Stomach (tissue), 9 donors: ENCODE measurements around the gene DISC1. TPM values are rescaled to one million over a fixed set of nuclear protein-coding genes. Genes with fewer than 3 reads are reported as not detected.

Source experiments
- DNase-seq, 2 donors: peaks; one replicate each; pipeline versions ENCODE4 v3.0.0 to v3.0.0-alpha.2; 2013 to 2019
- H3K27ac ChIP-seq, 5 donors: fragments of 200-600 bp in 4 of 5; sonication (generic) in 4 of 5; one replicate each; pipeline ENCODE4 v1.5.1; 2013 to 2019; ENCODE audit warnings: mild to moderate bottlenecking in 1 of 5, moderate library complexity in 1 of 5
- H3K27me3 ChIP-seq, 3 donors: fragments of 200-600 bp; sonication (generic); one replicate each; pipeline ENCODE4 v1.5.1; 2017 to 2019; ENCODE audit warnings: mixed run types in 1 of 3
- H3K36me3 ChIP-seq, 4 donors: fragments of 200-600 bp; sonication (generic); 1 replicate in 3 of 4; 2 replicates in 1 of 4; pipeline ENCODE4 v1.5.1; 2016 to 2019
- H3K4me1 ChIP-seq, 4 donors: fragments of 200-600 bp; sonication (generic); one replicate each; pipeline ENCODE4 v1.5.1; 2016 to 2019
- H3K4me3 ChIP-seq, 4 donors: fragments of 200-600 bp; sonication (generic) in 3 of 4; one replicate each; pipeline ENCODE4 v1.5.1; 2016 to 2019; ENCODE audit warnings: mild to moderate bottlenecking in 1 of 4
- H3K9me3 ChIP-seq, 4 donors: fragments of 200-600 bp; sonication (generic); one replicate each; pipeline ENCODE4 v1.5.1; 2016 to 2019
- CTCF ChIP-seq, 7 experiments: fragments of 450-650 bp in 4 of 7; fragments of 200-600 bp in 3 of 7; sonication (generic) in 3 of 7; IDR thresholded peaks; one replicate each; pipeline ENCODE4 v1.5.1; 2016 to 2019; ENCODE audit warnings: antibody characterized with exemption in 7 of 7, control low read depth in 2 of 7, mild to moderate bottlenecking in 1 of 7
- EP300 ChIP-seq: sonication (generic); formaldehyde crosslinking; IDR thresholded peaks from one replicate; pipeline ENCODE4 v1.6.1; 2017; ENCODE audit warnings: antibody characterized with exemption
- POLR2A ChIP-seq, 4 donors: fragments of 450-650 bp; IDR thresholded peaks; one replicate each; pipeline ENCODE4 v1.6.1; 2016; ENCODE audit warnings: antibody characterized with exemption in 4 of 4, control low read depth in 2 of 4, mild to moderate bottlenecking in 1 of 4, moderate library complexity in 1 of 4
- POLR2AphosphoS5 ChIP-seq, 3 donors: sonication (generic); formaldehyde crosslinking; IDR thresholded peaks; one replicate each; pipeline ENCODE4 v1.6.1; 2016; ENCODE audit warnings: antibody characterized with exemption in 3 of 3
- WGBS, 5 donors: extraction: QIAGEN DNeasy Blood & Tissue Kit in 3 of 5; methylation state at CpG; one replicate each; pipeline versions ENCODE4 v1.1.5 to v1.1.7; 2013 to 2018; 5-methylcytosine and 5-hydroxymethylcytosine counted together
- intact Hi-C: fragments of 100-400 bp; cut with DNase I; formaldehyde crosslinking; loops from one replicate; pipeline ENCODE4 v1.15.1; 2023; ENCODE audit warnings: low total_unique reads
- polyA plus RNA-seq, 3 donors: library from polyadenylated mRNA; stranded (reverse); fragments of 200-250 nt; gene quantifications; one replicate each; pipeline ENCODE4 v1.2.3, GENCODE V29; 2013
- total RNA-seq, 5 donors: library from RNA; depleted of rRNA; stranded (reverse); fragments of >200 nt; gene quantifications; one replicate each; pipeline versions ENCODE4 v1.1.0 to v1.2.3, GENCODE V29; 2014 to 2016
- donor health status: healthy with polysubstance abuse.
- donor health status: Bipolar disorder and iron deficiency.
- donor health status: healthy.

Gene DISC1
- total and polyA plus RNA-seq, 8 donors = 0.43 to 29.8 (median 1.6) TPM

DNA sequence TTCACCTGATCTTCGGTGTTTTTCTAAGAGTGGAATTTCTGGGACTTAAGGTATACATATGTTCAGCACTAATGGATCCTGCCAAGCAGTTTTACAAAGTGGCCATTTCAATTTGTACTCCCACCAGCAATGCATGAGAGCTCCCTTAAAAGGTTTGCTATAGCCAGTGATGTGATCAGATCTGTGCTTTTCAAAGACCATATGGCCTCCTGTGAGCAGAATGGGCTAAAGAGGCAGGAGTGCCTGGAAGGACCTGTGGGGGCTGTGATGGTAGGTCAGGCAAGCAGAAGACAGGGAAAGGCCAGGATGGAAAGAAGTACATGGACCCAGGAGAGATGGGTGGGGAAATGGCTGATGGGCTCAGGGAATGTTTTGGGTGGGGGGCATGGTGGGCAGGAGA lies 252.7 kb downstream of the DISC1 start:
- Histone ChIP-seq H3K4me1 (no peaks in the 10 kb centered on the region), H3K4me3 (no peak overlapping the region), H3K27me3 (no peaks in the 10 kb centered on the region), H3K9me3 (peaks cover 0 to 12% (median 10%) of the 10 kb centered on the region in 4 donors), H3K36me3 (peaks cover 0 to 6% (median 0%) of the 10 kb centered on the region in 4 donors), H3K27ac (no peak overlapping the region)
- intact Hi-C loops = no loop called here
- DNase-seq = no peak
- WGBS, 5 donors = 87 to 93% (median 90%) methylated on average over 1 of the region's 1 CpG
- TF ChIP-seq POLR2AphosphoS5 (IDR thresholded peaks at IDR 0.05) (no peak), EP300 (no peak), CTCF (IDR thresholded peaks at IDR 0.05) (no peak), POLR2A (IDR thresholded peaks at IDR 0.05) (no peak)

GRCh38 chr1:231882333-231882732 lies 255.7 kb downstream of the DISC1 start:
- 80 to 90% (median 88%) methylated on average over 4 of the region's 4 CpGs for WGBS, 5 donors
- intact Hi-C loops = no loop called here
- H3K27me3 ChIP-seq = no peaks in the 10 kb centered on the region
- H3K27ac ChIP-seq = no peak overlapping the region
- no peaks in the 10 kb centered on the region for H3K36me3 ChIP-seq
- no peaks in the 10 kb centered on the region for H3K4me1 ChIP-seq
- no peak for DNase-seq
- no peak overlapping the region for H3K4me3 ChIP-seq
- no peaks in the 10 kb centered on the region for H3K9me3 ChIP-seq
- no peak for TF ChIP-seq POLR2A (IDR thresholded peaks at IDR 0.05)
- TF ChIP-seq EP300 = no peak
- no peak for TF ChIP-seq CTCF (IDR thresholded peaks at IDR 0.05)

GRCh38 chr1:231882790-231883189 lies 256.2 kb downstream of the DISC1 start:
- H3K9me3 ChIP-seq = no peaks in the 10 kb centered on the region
- no peak overlapping the region for H3K4me3 ChIP-seq
- H3K4me1 ChIP-seq = no peaks in the 10 kb centered on the region
- TF ChIP-seq EP300 (no peak), POLR2A (IDR thresholded peaks at IDR 0.05) (no peak), POLR2AphosphoS5 (IDR thresholded peaks at IDR 0.05) (no peak), CTCF (IDR thresholded peaks at IDR 0.05) (no peak)
- no peak overlapping the region for H3K27ac ChIP-seq
- WGBS, 5 donors = 87 to 92% (median 91%) methylated on average over 8 of the region's 8 CpGs
- no peaks in the 10 kb centered on the region for H3K27me3 ChIP-seq
- intact Hi-C loops = no loop called here
- no peaks in the 10 kb centered on the region for H3K36me3 ChIP-seq
- no peak for DNase-seq

- WGBS, 5 donors = 67 to 92% (median 72%) methylated on average over 1 of the region's 1 CpG
- DNase-seq = no peak
These were observed 256.8 kb downstream of the DISC1 start for GRCh38 chr1:231883382-231883781.

More at GRCh38 chr1:231883382-231883781, 256.8 kb downstream of the DISC1 start:
- Histone ChIP-seq H3K4me3 (no peak overlapping the region), H3K4me1 (no peaks in the 10 kb centered on the region), H3K36me3 (no peaks in the 10 kb centered on the region), H3K9me3 (no peaks in the 10 kb centered on the region), H3K27me3 (no peaks in the 10 kb centered on the region), H3K27ac (no peak overlapping the region)
- intact Hi-C loops = no loop called here
- TF ChIP-seq POLR2AphosphoS5 (IDR thresholded peaks at IDR 0.05) (no peak), CTCF (IDR thresholded peaks at IDR 0.05) (no peak), EP300 (no peak)
